DMS79 treated with DMSO at 0.1 percent for 48 hours (cell line): ENCODE results near the gene DOCK4.
A peak's percentile ranks its signal among the peaks of the same experiment; 100 is the strongest.
"Not testable (repeated sequence)": the region's sequence is repeated elsewhere in the genome, so short reads cannot be mapped to it uniquely, and the experiment has no call there.

Source experiments
- DNase-seq: peaks from one replicate; lab custom pipeline; 2025; lab: John Stamatoyannopoulos, UW

Gene DOCK4, protein sequence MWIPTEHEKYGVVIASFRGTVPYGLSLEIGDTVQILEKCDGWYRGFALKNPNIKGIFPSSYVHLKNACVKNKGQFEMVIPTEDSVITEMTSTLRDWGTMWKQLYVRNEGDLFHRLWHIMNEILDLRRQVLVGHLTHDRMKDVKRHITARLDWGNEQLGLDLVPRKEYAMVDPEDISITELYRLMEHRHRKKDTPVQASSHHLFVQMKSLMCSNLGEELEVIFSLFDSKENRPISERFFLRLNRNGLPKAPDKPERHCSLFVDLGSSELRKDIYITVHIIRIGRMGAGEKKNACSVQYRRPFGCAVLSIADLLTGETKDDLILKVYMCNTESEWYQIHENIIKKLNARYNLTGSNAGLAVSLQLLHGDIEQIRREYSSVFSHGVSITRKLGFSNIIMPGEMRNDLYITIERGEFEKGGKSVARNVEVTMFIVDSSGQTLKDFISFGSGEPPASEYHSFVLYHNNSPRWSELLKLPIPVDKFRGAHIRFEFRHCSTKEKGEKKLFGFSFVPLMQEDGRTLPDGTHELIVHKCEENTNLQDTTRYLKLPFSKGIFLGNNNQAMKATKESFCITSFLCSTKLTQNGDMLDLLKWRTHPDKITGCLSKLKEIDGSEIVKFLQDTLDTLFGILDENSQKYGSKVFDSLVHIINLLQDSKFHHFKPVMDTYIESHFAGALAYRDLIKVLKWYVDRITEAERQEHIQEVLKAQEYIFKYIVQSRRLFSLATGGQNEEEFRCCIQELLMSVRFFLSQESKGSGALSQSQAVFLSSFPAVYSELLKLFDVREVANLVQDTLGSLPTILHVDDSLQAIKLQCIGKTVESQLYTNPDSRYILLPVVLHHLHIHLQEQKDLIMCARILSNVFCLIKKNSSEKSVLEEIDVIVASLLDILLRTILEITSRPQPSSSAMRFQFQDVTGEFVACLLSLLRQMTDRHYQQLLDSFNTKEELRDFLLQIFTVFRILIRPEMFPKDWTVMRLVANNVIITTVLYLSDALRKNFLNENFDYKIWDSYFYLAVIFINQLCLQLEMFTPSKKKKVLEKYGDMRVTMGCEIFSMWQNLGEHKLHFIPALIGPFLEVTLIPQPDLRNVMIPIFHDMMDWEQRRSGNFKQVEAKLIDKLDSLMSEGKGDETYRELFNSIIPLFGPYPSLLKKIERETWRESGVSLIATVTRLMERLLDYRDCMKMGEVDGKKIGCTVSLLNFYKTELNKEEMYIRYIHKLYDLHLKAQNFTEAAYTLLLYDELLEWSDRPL (N-terminal part only)

GRCh38 chr7:112206238-112206990 is at the start of gene DOCK4, which contains the start of gene ZNF277:
Gene DOCK4 (minus strand): TSS chr7:112206399. CDS start chr7:112206138, 261 bp downstream.
Gene ZNF277 (plus strand): TSS chr7:112206695. CDS start chr7:112206717, 22 bp downstream.
- peak; percentile 98 for DNase-seq

GRCh38 chr7:112255388-112255720 is 49.2 kb upstream of the DOCK4 start:
- no peak for DNase-seq

DNA sequence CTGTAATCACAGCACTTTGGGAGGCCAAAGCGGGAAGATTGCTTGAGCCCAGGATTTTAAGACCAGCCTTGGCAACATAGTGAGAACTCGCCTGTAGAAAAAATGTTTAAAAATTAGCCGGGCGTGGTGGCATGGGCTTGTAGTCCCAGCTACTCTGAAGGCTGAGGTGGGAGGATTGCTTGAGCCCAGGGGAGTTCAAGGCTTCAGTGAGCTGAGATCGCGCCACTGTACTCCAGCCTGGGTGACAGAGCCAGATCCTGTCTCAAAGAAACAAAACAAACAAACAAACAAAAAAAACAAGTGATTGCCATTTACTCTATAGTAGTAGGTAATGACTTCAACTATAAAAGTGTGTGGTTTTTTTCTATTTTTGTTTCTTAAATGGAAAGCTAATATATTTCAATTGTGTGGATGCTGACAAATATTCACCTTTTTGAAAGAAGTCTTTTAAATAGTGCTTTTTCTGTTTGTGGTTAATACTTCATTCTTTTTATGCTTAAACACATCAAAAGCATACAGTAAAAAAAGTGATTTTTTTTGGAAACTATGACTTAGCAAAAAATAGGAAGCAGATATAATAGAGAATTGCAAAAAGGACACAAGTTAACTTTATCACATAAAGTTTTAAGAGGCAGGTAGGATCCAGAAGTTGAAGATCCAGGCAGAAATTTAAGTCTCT is 48.6 kb upstream of the DOCK4 start:
- no peak for DNase-seq

- no peak for DNase-seq
Observed at GRCh38 chr7:112254156-112254555, 48.0 kb upstream of the DOCK4 start.

DNA sequence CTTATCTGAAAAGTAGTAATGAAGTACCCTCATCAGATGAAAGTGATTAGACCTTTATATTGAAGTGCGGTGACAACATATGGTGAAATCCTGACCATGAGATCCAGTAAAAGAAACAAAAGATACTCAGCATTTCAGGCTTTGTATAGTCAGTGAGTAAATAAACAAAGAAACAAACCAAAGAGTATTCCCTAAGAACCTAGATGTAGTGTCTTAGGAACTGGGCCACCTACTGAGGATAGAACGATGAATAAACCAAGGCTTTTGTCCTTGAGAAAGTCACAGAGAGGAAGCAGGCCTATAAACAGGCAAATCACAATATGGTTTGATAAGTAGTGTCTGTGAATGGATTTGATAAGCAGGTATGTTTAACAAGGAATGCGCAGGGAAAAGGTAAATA is 46.5 kb upstream of the DOCK4 start:
- DNase-seq = no peak

DNA sequence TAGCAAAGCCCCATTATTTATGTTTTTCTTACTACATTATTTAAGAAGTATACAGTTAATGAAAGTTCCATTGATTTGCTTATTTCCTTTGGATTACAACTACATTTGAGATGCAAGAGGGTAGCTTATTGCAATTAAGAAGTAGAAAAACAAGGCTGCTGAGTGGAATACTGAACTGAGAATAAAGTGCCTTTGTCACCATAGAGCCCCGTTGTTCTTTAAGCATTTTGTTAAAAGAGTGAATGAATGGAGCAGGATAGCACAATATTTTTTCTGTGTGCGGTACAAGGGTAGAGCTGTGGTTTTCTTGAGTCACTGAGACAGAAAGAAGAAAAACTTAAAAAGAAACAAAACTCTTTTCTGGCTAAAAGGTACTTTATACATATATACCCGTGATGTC is 45.9 kb upstream of the DOCK4 start:
- DNase-seq = no peak

GRCh38 chr7:112249967-112250366 is 43.8 kb upstream of the DOCK4 start:
- DNase-seq = not testable (repeated sequence)

- DNase-seq = no peak
Observed at GRCh38 chr7:112248598-112248997, 42.4 kb upstream of the DOCK4 start.

DNA sequence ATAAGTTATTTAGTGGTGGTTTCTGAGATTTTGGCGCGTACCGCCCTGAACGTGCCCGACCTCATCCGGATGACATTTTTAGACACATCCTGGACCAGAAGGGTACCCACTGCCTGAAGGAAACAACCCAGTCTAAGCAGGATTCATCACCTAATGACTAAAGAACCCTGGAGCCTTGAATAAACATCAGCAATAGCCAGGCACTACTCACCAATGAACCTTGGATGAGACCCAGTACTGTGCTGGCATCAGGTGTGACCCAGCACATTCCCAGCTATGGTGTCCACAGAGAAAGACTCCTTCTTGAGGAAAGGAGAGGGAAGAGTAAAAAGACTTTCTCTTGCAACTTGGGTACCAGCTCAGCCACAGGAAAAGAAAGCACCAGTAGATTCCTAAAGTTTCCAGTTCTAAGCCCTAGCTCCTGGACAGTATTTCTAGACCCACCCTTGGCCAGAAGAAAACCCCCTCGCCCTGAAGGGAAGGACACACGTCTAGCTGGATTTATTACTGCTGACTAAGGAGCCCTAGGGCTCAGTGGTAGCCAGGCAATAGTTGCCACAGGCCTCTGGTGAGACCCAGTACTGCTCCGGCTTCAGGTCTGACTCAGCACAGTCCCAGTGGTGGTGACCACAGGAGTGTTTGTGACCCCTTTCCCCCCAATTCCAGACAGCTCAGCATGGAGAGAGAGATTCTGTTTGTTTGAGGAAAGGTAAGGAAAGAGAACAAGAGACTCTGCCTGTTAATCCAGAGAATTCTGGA is 32.8 kb upstream of the DOCK4 start:
- DNase-seq = no peak

DNA sequence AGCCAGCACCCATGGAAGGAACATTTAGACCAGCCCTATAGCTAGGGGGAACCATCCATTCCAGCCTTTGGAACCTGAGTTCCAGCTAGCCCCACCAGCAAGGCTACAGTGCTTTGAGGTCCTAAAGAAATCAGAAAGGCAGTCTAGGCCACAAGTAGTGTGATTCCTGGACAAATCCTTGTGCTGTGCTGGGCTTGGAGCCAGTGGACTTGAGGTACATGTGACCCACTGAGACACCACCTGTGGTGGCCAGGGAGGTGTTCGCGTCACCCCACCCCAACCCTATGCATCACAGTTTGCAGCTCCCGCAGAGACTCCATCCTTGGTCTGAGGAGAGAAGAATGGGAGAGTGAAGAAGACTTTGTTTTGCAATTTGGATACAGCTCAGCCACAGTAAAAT is 32.1 kb upstream of the DOCK4 start:
- no peak for DNase-seq

DNA sequence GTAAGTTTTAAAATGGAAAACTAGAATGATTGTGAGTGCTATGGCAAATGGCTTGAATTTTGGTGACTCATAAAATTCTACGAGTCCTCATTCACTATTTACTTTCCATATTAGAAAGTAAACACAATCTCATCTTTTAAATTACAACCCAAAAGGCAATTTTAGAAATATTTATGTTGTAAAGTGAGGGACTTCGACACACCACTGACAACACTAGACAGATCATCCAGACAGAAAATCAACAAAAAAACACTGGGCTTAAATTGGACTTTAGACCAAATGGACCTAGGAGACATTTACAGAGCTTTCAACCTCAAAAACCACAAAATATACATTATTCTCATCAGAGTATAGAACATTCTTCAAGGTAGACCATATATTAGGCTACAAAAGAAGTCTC is 30.4 kb upstream of the DOCK4 start:
- DNase-seq = no peak

DNA sequence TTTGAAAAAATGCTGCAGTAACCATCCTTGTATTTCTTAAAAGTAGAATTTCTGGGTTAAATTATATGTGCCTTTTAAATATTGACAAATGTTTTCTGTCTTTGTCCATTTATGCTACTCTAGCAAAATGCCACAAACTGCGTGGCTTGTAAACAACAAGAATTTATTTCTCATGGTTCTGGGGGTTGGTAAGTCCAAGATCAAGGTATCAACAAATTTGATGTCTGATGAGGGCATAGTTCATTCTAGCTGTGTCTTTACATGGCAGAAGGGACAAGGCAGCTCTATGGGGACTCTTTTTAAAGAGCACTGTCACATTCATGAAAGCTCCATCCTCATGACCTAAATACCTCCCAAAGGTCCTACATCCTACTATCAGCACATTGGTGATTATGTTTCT is 27.9 kb upstream of the DOCK4 start:
- no peak for DNase-seq

GRCh38 chr7:112233048-112233697 is 27.0 kb upstream of the DOCK4 start:
- no peak for DNase-seq

DNA sequence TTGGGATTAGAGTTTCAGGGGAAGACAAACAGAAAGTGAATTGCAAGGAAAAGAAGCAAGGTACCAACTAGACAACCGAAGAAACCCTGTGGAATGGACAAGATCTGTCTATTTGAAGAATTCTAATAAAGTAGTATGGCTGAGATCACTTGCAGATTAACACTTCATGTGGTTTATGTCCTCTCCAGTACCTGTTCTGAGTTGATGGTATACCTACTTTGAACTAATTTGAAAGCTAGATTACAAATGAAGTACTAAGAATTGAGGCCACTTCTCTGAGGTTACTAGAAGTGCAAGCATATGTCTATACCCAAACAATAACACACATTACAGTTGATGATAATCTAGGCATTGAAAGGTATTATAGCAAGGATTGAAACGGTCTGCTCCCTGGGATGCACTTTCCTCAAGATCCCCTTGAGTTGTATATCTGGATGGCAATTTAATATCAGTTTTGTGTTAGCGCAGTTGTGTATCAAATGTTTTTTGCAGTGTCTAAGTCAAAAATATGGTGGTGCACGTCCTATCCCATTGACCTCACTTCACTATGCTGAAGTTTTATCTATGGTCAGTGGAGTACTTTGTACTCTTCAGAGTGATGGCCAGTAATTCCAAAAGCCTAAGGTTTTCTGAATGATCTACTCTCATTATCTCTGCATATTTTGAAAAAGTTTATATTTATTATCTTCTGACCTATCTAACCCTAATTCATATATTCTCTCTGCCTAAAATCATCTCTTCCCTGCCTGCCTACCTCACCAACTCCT is 26.2 kb upstream of the DOCK4 start:
- DNase-seq = no peak

- no peak for DNase-seq
Observed at GRCh38 chr7:112228632-112229031, 22.4 kb upstream of the DOCK4 start.

DNA sequence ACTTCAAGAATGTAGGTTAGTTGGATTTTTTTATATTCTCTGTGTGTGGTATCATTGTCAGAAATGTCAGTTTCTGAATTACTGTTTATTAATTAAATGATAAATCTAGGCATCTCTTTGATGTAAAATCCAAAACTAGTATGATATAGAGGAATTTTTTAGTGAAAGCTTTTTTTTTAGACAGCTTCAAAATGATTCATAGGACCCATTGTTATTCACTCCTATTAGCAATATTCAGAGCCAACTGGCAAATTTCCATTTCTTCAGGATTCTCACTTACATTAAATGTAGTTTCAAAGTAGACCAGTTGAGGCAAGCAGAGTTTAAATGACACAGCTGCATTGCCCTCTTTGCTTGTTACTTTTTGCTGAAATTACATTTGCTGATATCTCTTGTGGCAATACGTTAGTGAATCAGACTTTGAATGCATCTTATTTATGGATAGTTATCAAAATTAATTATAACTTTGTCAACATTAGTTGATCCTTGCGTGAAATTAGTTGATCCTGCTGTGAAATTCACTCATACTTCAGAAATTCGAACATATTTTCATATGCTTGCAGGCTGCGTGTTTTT is 20.6 kb upstream of the DOCK4 start:
- DNase-seq = no peak

GRCh38 chr7:112225006-112225405 is 18.8 kb upstream of the DOCK4 start:
- DNase-seq = no peak

GRCh38 chr7:112224186-112224585 is 18.0 kb upstream of the DOCK4 start:
- DNase-seq = no peak

DNA sequence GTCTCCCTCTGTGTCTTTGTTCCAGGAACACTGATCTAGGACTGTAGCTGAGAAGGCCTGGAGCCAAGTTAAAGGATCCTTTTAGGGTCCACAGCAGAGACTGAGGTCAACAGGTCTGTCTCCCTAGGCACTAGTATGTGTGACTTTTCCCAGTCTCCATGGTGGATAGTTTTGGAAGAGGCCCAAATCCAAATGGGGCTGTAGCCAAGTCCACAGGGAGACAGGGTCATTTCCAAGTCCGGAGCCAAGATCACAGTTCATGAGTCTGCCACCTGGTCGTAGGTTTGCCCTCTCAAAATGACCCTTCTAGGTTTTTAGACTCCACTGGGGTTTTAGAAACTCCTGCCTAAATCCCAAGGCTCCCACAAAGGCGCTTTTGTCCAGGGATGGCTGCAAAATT is 17.1 kb upstream of the DOCK4 start:
- no peak for DNase-seq
